Mucosa of stomach (tissue), 1 donor: Measurements from ENCODE around the gene RPN1.
A peak's percentile ranks its signal among the peaks of the same experiment; 100 is the strongest.

Source experiments
- H3K27me3 ChIP-seq: one replicate; pipeline ENCODE4 v1.7.0; 2013; ENCODE audit warnings: mild to moderate bottlenecking, low read length; ENCODE audit not compliant: control insufficient read depth, insufficient read depth
- H3K36me3 ChIP-seq: one replicate; pipeline ENCODE4 v1.7.0; 2013; ENCODE audit warnings: low read length; ENCODE audit not compliant: control insufficient read depth, insufficient read depth
- H3K4me1 ChIP-seq: one replicate; pipeline ENCODE4 v1.7.0; 2013; ENCODE audit warnings: mild to moderate bottlenecking, low read length; ENCODE audit not compliant: control insufficient read depth, insufficient read depth
- H3K4me3 ChIP-seq: one replicate; pipeline ENCODE4 v1.7.0; 2013; ENCODE audit warnings: low read length
- H3K9ac ChIP-seq: one replicate; pipeline ENCODE4 v1.7.0; 2013; ENCODE audit warnings: mild to moderate bottlenecking, low read length, moderate library complexity
- H3K9me3 ChIP-seq: one replicate; pipeline ENCODE4 v1.7.0; 2013; ENCODE audit warnings: mild to moderate bottlenecking, low read length, moderate library complexity; ENCODE audit not compliant: control insufficient read depth
- donor health status: Pancreatic carcinoma.

The RPN1 gene

GRCh38 chr3:128617270-128617556 lies 33.4 kb downstream of the RPN1 start:
- Histone ChIP-seq H3K4me3 (peak overlapping the region; percentile 34), H3K9ac (peak overlapping the region; percentile 72), H3K9me3 (no peaks in the 10 kb centered on the region), H3K36me3 (no peaks in the 10 kb centered on the region), H3K27me3 (no peaks in the 10 kb centered on the region), H3K4me1 (peaks cover 11% of the 10 kb centered on the region)

GRCh38 chr3:128616516-128617269 lies 33.9 kb downstream of the RPN1 start:
- peaks cover 11% of the 10 kb centered on the region for H3K4me1 ChIP-seq
- H3K9ac ChIP-seq = peak overlapping the region; percentile 72
- no peaks in the 10 kb centered on the region for H3K27me3 ChIP-seq
- H3K4me3 ChIP-seq = peak overlapping the region; percentile 34
- no peaks in the 10 kb centered on the region for H3K9me3 ChIP-seq
- H3K36me3 ChIP-seq = no peaks in the 10 kb centered on the region

- no peak overlapping the region for H3K4me3 ChIP-seq
- H3K4me1 ChIP-seq = peaks cover 9% of the 10 kb centered on the region
- H3K9me3 ChIP-seq = no peaks in the 10 kb centered on the region
- H3K9ac ChIP-seq = no peak overlapping the region
- H3K27me3 ChIP-seq = no peaks in the 10 kb centered on the region
- no peaks in the 10 kb centered on the region for H3K36me3 ChIP-seq
These were observed 36.5 kb downstream of the RPN1 start for GRCh38 chr3:128614076-128614475.

GRCh38 chr3:128613083-128613829 lies 37.4 kb downstream of the RPN1 start:
- no peak overlapping the region for H3K9ac ChIP-seq
- H3K9me3 ChIP-seq = no peaks in the 10 kb centered on the region
- no peak overlapping the region for H3K4me3 ChIP-seq
- H3K36me3 ChIP-seq = no peaks in the 10 kb centered on the region
- no peaks in the 10 kb centered on the region for H3K27me3 ChIP-seq
- H3K4me1 ChIP-seq = peaks cover 3% of the 10 kb centered on the region

- H3K4me1 ChIP-seq = peaks cover 10% of the 10 kb centered on the region
- no peak overlapping the region for H3K9ac ChIP-seq
- H3K36me3 ChIP-seq = no peaks in the 10 kb centered on the region
- no peaks in the 10 kb centered on the region for H3K9me3 ChIP-seq
- no peak overlapping the region for H3K4me3 ChIP-seq
- no peaks in the 10 kb centered on the region for H3K27me3 ChIP-seq
These were observed 40.1 kb downstream of the RPN1 start for GRCh38 chr3:128610451-128611070.

GRCh38 chr3:128609294-128609693 lies 41.3 kb downstream of the RPN1 start:
- Histone ChIP-seq H3K4me1 (peaks cover 10% of the 10 kb centered on the region), H3K36me3 (no peaks in the 10 kb centered on the region), H3K4me3 (no peak overlapping the region), H3K9me3 (no peaks in the 10 kb centered on the region), H3K27me3 (no peaks in the 10 kb centered on the region), H3K9ac (no peak overlapping the region)

GRCh38 chr3:128607710-128608048 lies 42.9 kb downstream of the RPN1 start:
- Histone ChIP-seq H3K4me3 (peak overlapping the region; percentile 63), H3K4me1 (peaks cover 10% of the 10 kb centered on the region), H3K9me3 (no peaks in the 10 kb centered on the region), H3K27me3 (no peaks in the 10 kb centered on the region), H3K36me3 (no peaks in the 10 kb centered on the region), H3K9ac (peak overlapping the region; percentile 68)

GRCh38 chr3:128606094-128606493 lies 44.5 kb downstream of the RPN1 start:
- Histone ChIP-seq H3K27me3 (no peaks in the 10 kb centered on the region), H3K9ac (no peak overlapping the region), H3K4me3 (no peak overlapping the region), H3K4me1 (peaks cover 10% of the 10 kb centered on the region), H3K36me3 (no peaks in the 10 kb centered on the region), H3K9me3 (no peaks in the 10 kb centered on the region)

GRCh38 chr3:128605091-128606046 lies 45.2 kb downstream of the RPN1 start:
- Histone ChIP-seq H3K27me3 (no peaks in the 10 kb centered on the region), H3K4me3 (no peak overlapping the region), H3K4me1 (peaks cover 10% of the 10 kb centered on the region), H3K36me3 (no peaks in the 10 kb centered on the region), H3K9ac (no peak overlapping the region), H3K9me3 (no peaks in the 10 kb centered on the region)

GRCh38 chr3:128603811-128604775 lies 46.5 kb downstream of the RPN1 start:
- Histone ChIP-seq H3K9me3 (no peaks in the 10 kb centered on the region), H3K27me3 (no peaks in the 10 kb centered on the region), H3K36me3 (no peaks in the 10 kb centered on the region), H3K4me3 (no peak overlapping the region), H3K4me1 (peaks cover 10% of the 10 kb centered on the region), H3K9ac (no peak overlapping the region)

GRCh38 chr3:128603313-128603712 lies 47.3 kb downstream of the RPN1 start:
- no peak overlapping the region for H3K9ac ChIP-seq
- no peaks in the 10 kb centered on the region for H3K9me3 ChIP-seq
- no peaks in the 10 kb centered on the region for H3K27me3 ChIP-seq
- no peaks in the 10 kb centered on the region for H3K36me3 ChIP-seq
- H3K4me1 ChIP-seq = peaks cover 10% of the 10 kb centered on the region
- no peak overlapping the region for H3K4me3 ChIP-seq
